Measurements from ENCODE around the gene FKBP1B. TPM values are rescaled to one million over a fixed set of nuclear protein-coding genes. Genes with fewer than 3 reads are reported as not detected.

Gene FKBP1B
- total RNA-seq, 1 experiment from 2014 or later, result 3.7 TPM

GRCh38 chr2:24020244-24020643 is 29.3 kb upstream of the FKBP1B start:
- H3K36me3 ChIP-seq (ENCODE audit: insufficient read depth, low read length, poor library complexity, severe bottlenecking), result no peaks in the 10 kb centered on the region
- H3K27ac ChIP-seq (ENCODE audit: low read depth, low read length, poor library complexity, severe bottlenecking), result no peak overlapping the region
- TF ChIP-seq CTCF (conservative IDR thresholded peaks at IDR 0.05; ENCODE audit: low read depth, low read length), result no peak
- TF ChIP-seq EZH2 (IDR thresholded peaks at IDR 0.05; ENCODE audit: borderline replicate concordance, low read depth, low read length, poor library complexity, severe bottlenecking), result no peak
- no TSS peak for BruUV-seq (replicated peaks)
- no peaks in the 10 kb centered on the region for H3K27me3 ChIP-seq (replicated peaks; ENCODE audit: insufficient read depth, low read depth, low read length, poor library complexity)
- H3K9me3 ChIP-seq (ENCODE audit: low read depth, low read length, poor library complexity, severe bottlenecking), result no peaks in the 10 kb centered on the region
- H3K4me1 ChIP-seq (ENCODE audit: insufficient read depth, low read length, poor library complexity, severe bottlenecking), result no peaks in the 10 kb centered on the region
- POLR2A ChIA-PET (ENCODE audit: low non-redundant PET), result no interaction called here
- intact Hi-C loops (cut with micrococcal nuclease; ENCODE audit: unreplicated experiment), result no loop called here
- CTCF ChIA-PET, result no interaction called here
- no peak for DNase-seq (ENCODE audit: low spot score)
- no peak overlapping the region for H3K4me3 ChIP-seq (ENCODE audit: low read depth, low read length, poor library complexity, severe bottlenecking)

- no peaks in the 10 kb centered on the region for H3K27me3 ChIP-seq (replicated peaks; ENCODE audit: insufficient read depth, low read depth, low read length, poor library complexity)
- no TSS peak for BruUV-seq (replicated peaks)
- CTCF ChIA-PET, result no interaction called here
- DNase-seq (ENCODE audit: low spot score), result peak; percentile 25
- intact Hi-C loops (cut with micrococcal nuclease; ENCODE audit: unreplicated experiment), result no loop called here
- no peaks in the 10 kb centered on the region for H3K36me3 ChIP-seq (ENCODE audit: insufficient read depth, low read length, poor library complexity, severe bottlenecking)
- peaks cover 10% of the 10 kb centered on the region for H3K4me1 ChIP-seq (ENCODE audit: insufficient read depth, low read length, poor library complexity, severe bottlenecking)
- no peaks in the 10 kb centered on the region for H3K9me3 ChIP-seq (ENCODE audit: low read depth, low read length, poor library complexity, severe bottlenecking)
- H3K4me3 ChIP-seq (ENCODE audit: low read depth, low read length, poor library complexity, severe bottlenecking), result no peak overlapping the region
- POLR2A ChIA-PET (ENCODE audit: low non-redundant PET), result no interaction called here
- no peak overlapping the region for H3K27ac ChIP-seq (ENCODE audit: low read depth, low read length, poor library complexity, severe bottlenecking)
- TF ChIP-seq CTCF (conservative IDR thresholded peaks at IDR 0.05; ENCODE audit: low read depth, low read length) (peak; percentile 45; the same call in 1 of the 2 replicates), EZH2 (IDR thresholded peaks at IDR 0.05; ENCODE audit: borderline replicate concordance, low read depth, low read length, poor library complexity, severe bottlenecking) (no peak)
Observed at GRCh38 chr2:24021122-24021998, 28.2 kb upstream of the FKBP1B start.

- intact Hi-C loops (cut with micrococcal nuclease; ENCODE audit: unreplicated experiment), result no loop called here
- Histone ChIP-seq H3K9me3 (ENCODE audit: low read depth, low read length, poor library complexity, severe bottlenecking) (no peaks in the 10 kb centered on the region), H3K27ac (ENCODE audit: low read depth, low read length, poor library complexity, severe bottlenecking) (no peak overlapping the region), H3K4me1 (ENCODE audit: insufficient read depth, low read length, poor library complexity, severe bottlenecking) (peaks cover 15% of the 10 kb centered on the region), H3K4me3 (ENCODE audit: low read depth, low read length, poor library complexity, severe bottlenecking) (no peak overlapping the region), H3K36me3 (ENCODE audit: insufficient read depth, low read length, poor library complexity, severe bottlenecking) (no peaks in the 10 kb centered on the region), H3K27me3 (replicated peaks; ENCODE audit: insufficient read depth, low read depth, low read length, poor library complexity) (no peaks in the 10 kb centered on the region)
- TF ChIP-seq EZH2 (IDR thresholded peaks at IDR 0.05; ENCODE audit: borderline replicate concordance, low read depth, low read length, poor library complexity, severe bottlenecking) (no peak), CTCF (conservative IDR thresholded peaks at IDR 0.05; ENCODE audit: low read depth, low read length) (no peak)
- DNase-seq (ENCODE audit: low spot score), result no peak
- no TSS peak for BruUV-seq (replicated peaks)
- POLR2A ChIA-PET (ENCODE audit: low non-redundant PET), result no interaction called here
- CTCF ChIA-PET, result interaction anchor here (0.7 kb wide), 1 partner anchor 28 kb away, joined by 10 read pairs; no protein-coding TSS in a partner anchor
Observed at GRCh38 chr2:24022324-24022974, 27.1 kb upstream of the FKBP1B start.

Data from A673 (cell line).